ENCODE results near the gene RGPD4.

DNA sequence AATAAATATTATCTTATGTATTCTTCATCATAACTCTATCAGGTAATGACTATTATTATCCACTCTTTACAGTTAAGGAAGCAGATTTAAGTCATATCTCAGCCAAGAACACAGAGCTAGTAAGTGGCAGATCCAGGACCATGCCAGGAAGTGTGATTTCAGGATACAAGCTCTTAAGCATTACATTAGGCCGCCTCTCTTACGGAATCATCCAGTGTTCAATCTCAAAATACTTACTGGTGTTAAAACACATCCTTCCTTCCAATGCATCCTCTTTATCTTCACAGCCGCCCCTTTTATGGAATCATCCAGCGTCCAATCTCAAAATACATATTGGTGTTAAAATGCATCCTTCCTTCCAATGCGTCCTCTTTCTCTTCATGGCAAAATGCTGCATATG is 14.7 kb upstream of the RGPD4 start:
- no peak for TF ChIP-seq TAF1 (IDR thresholded peaks at IDR 0.05; ENCODE audit: borderline replicate concordance, insufficient read depth, low read length)
- no peak for TF ChIP-seq POLR2AphosphoS5 (IDR thresholded peaks at IDR 0.05; ENCODE audit: low read depth, low read length)
